Kidney (tissue), 14 donors: ENCODE data around the gene ANO1. TPM values are rescaled to one million over a fixed set of nuclear protein-coding genes. Genes with fewer than 3 reads are reported as not detected.
A peak's percentile ranks its signal among the peaks of the same experiment; 100 is the strongest.

Source experiments
- DNase-seq, 5 donors: peaks; one replicate each; pipeline ENCODE4 v3.0.0-alpha.2; 2013 to 2020
- FAIRE-seq: peaks from 2 replicates; lab custom pipeline; 2012; peaks lifted over from hg19 to GRCh38; lab: Jason Lieb, UNC
- H3K27ac ChIP-seq, 2 donors: one replicate each; pipeline ENCODE4 v1.7.0; 2013; ENCODE audit warnings: low read depth in 2 of 2, low read length in 2 of 2, inconsistent platforms in 1 of 2
- H3K27me3 ChIP-seq: one replicate; pipeline ENCODE4 v1.7.1; 2013; ENCODE audit warnings: low read length, inconsistent platforms; ENCODE audit not compliant: control insufficient read depth, insufficient read depth
- H3K36me3 ChIP-seq, 3 donors: one replicate each; pipeline versions ENCODE4 v1.7.0 to v1.7.1; 2013; ENCODE audit warnings: low read length in 3 of 3, control low read depth in 1 of 3, inconsistent platforms in 1 of 3; ENCODE audit not compliant: insufficient read depth in 3 of 3, control insufficient read depth in 2 of 3
- H3K4me1 ChIP-seq, 3 donors: one replicate each; pipeline versions ENCODE4 v1.7.0 to v1.7.1; 2013; ENCODE audit warnings: low read length in 3 of 3, inconsistent platforms in 1 of 3, low read depth in 1 of 3; ENCODE audit not compliant: control insufficient read depth in 2 of 3, insufficient read depth in 2 of 3
- H3K4me3 ChIP-seq, 3 donors: one replicate each; pipeline versions ENCODE4 v1.7.0 to v1.8.1; 2013; ENCODE audit warnings: low read length in 3 of 3, control low read depth in 1 of 3, inconsistent platforms in 1 of 3
- H3K9ac ChIP-seq, 3 donors: one replicate each; pipeline versions ENCODE4 v1.7.0 to v1.7.1; 2013; ENCODE audit warnings: low read length in 3 of 3, control low read depth in 1 of 3, inconsistent platforms in 1 of 3
- H3K9me3 ChIP-seq, 3 donors: one replicate each; pipeline versions ENCODE4 v1.7.0 to v1.7.1; 2013; ENCODE audit warnings: low read length in 3 of 3, control low read depth in 1 of 3, inconsistent platforms in 1 of 3; ENCODE audit not compliant: control insufficient read depth in 2 of 3, insufficient read depth in 1 of 3
- intact Hi-C: fragments of 100-400 bp; cut with DNase I; formaldehyde crosslinking; loops from one replicate; pipeline ENCODE4 v1.11.1; 2022
- polyA plus RNA-seq: library from polyadenylated mRNA; stranded (reverse); fragments of 350-450 nt; fragmentation: Illumina TruSeq; extraction: RNeasy Lipid Tissue Mini Kit (QIAGEN cat#74804); gene quantifications from one replicate; pipeline ENCODE4 v1.2.3, GENCODE V29; 2014; ENCODE audit warnings: low read depth, low replicate concordance; ENCODE audit not compliant: insufficient read depth
- total RNA-seq: library from RNA; stranded (reverse); fragmentation: NEBNext Ultra II Directional; extraction: Animal tissue kit (Norgen Biotek cat#: 25700); gene quantifications from one replicate; pipeline ENCODE4 v1.2.1, GENCODE V29; 2021
- TF ChIP-seq, protein P1 (sequence below): IDR thresholded peaks from 3 replicates; pipeline ENCODE4 v1.5.1; 2012; ENCODE audit warnings: mild to moderate bottlenecking, moderate library complexity, borderline replicate concordance; ENCODE audit not compliant: insufficient read depth; ENCODE audit errors: extremely low read depth
- donor health status: control.
- donor health status: control.
- donor health status: control.
- donor health status: control.
- donor health status: control.
- donor health status: DM: yes; HTN: yes; CAD: no.
- donor health status: Normal renal cell carcinoma (clear cell type).

Gene ANO1
- total and polyA plus RNA-seq, 2 donors from 2014 or later, result 2.0 to 15.1 TPM

DNA sequence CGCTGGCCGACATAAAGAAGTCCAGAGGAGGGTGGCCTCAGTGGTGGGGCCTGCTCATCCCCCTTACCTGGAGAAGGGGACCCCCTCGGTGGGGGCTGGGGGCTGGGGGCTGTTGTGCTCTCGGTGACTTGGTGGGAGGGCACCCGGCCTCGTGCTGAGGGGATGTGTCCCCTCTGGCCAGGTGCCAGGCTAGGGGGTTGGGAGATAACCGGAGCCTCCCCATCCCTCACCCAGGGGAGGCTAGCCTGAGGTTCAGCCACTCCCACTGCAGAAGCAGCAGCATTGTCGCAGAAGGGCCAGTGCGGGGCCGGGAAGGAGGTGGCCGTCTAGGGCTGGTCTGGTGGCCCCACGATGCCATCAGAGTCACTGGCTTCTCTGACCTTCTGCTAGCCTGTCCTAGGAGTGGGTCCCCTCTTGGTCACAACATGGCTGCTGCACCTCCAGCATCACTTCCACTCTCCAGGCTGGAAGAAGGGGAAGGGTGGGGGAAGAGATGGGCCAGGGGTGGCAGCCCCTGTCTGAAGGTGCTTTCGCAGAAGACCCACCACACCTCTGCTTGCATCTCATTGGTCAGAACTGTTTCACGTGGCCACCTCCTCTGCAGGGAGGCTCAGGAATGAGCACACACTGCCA, 80.8 kb downstream of the ANO1 start:
- Histone ChIP-seq H3K27me3 (no peaks in the 10 kb centered on the region), H3K9ac (no peak overlapping the region), H3K9me3 (no peaks in the 10 kb centered on the region), H3K4me1 (no peaks in the 10 kb centered on the region), H3K36me3 (no peaks in the 10 kb centered on the region), H3K4me3 (no peak overlapping the region), H3K27ac (no peak overlapping the region)
- intact Hi-C loops, result no loop called here
- DNase-seq (no peak), FAIRE-seq (no peak)
- TF ChIP-seq, protein P1, sequence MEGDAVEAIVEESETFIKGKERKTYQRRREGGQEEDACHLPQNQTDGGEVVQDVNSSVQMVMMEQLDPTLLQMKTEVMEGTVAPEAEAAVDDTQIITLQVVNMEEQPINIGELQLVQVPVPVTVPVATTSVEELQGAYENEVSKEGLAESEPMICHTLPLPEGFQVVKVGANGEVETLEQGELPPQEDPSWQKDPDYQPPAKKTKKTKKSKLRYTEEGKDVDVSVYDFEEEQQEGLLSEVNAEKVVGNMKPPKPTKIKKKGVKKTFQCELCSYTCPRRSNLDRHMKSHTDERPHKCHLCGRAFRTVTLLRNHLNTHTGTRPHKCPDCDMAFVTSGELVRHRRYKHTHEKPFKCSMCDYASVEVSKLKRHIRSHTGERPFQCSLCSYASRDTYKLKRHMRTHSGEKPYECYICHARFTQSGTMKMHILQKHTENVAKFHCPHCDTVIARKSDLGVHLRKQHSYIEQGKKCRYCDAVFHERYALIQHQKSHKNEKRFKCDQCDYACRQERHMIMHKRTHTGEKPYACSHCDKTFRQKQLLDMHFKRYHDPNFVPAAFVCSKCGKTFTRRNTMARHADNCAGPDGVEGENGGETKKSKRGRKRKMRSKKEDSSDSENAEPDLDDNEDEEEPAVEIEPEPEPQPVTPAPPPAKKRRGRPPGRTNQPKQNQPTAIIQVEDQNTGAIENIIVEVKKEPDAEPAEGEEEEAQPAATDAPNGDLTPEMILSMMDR, result no peak

DNA sequence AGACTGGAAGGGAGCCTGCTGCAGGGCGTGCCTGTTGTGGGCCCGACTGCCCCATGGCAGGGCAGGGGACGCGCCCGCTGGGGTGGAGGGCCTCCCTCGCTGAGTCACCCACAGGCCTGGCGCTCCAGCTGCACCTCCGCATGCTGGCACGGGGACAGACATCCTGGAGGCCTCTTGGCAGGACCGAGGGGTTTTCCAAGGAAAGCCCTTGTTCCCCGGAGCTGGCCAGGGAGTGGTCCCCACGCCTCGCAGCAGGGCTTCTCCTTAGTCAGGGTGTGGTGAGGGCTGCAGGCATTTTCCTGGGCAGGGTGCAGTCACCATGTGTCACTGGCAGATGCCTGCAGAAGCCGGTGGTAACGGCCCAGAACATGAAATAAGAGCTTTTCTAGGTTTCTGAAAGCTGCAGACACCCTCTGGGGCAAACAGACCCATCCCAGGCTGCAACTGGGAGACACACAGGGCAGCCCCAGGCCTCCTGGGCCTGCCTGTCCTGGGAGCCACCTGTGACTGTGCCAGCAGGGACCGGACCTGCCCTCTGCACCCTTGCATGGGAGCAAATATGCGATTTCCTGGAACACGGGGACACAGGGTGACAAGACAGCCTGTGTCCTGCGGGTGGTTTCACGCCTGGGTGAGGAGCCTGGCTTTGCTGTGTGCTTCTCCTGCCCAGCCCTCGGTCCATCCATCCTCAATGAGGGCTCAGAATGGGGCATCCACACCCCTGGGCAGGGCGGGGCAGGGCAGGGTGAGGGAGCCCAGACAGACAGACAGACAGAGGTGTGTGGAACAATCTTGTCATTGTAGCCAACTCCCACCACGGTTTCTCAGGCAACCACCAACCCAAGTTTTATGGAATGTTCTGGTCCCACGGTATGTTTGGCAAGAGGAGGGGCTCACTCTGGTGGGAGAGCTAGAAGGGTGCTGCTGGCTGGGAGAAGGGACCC, 81.8 kb downstream of the ANO1 start:
- no peak for FAIRE-seq

DNA sequence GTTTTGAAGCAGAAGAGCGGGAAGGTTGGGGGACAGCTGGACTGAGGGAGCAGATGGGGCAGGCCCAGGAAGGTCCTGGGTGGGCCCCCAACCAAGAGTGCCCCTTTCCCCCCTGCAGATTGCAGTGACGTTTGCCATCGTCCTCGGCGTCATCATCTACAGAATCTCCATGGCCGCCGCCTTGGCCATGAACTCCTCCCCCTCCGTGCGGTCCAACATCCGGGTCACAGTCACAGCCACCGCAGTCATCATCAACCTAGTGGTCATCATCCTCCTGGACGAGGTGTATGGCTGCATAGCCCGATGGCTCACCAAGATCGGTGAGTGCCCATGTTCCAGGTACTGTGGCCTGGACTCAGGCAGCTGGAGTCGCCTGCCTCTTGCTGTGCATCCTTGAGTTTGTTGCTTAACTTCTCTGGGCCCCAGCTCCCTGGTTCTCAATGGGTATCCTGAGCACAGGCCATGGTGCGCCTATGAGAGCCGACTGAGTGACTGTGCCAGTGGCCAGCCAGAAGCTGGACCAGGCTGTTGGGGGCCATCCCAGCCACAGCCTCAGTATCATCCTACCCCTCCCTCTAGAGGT, 83.0 kb downstream of the ANO1 start:
- H3K4me1 ChIP-seq, result no peaks in the 10 kb centered on the region
- TF ChIP-seq, protein P1, result no peak
- H3K9ac ChIP-seq, result no peak overlapping the region
- FAIRE-seq (no peak), DNase-seq (no peak)
- H3K27me3 ChIP-seq, result no peaks in the 10 kb centered on the region
- intact Hi-C loops, result no loop called here
- no peaks in the 10 kb centered on the region for H3K9me3 ChIP-seq
- no peak overlapping the region for H3K4me3 ChIP-seq
- no peak overlapping the region for H3K27ac ChIP-seq
- no peaks in the 10 kb centered on the region for H3K36me3 ChIP-seq

More for the DNA sequence above, 81.8 kb downstream of the ANO1 start:
- Histone ChIP-seq H3K9me3 (no peaks in the 10 kb centered on the region), H3K36me3 (no peaks in the 10 kb centered on the region), H3K27me3 (no peaks in the 10 kb centered on the region), H3K27ac (peak overlapping the region in 1 of 2 donors; percentile 11), H3K9ac (no peak overlapping the region), H3K4me3 (no peak overlapping the region), H3K4me1 (no peaks in the 10 kb centered on the region)
- peak in 1 of 5 donors; percentile 92 for DNase-seq
- intact Hi-C loops, result no loop called here
- TF ChIP-seq, protein P1, result no peak
